ENCODE results near the gene ZBTB20. TPM values are rescaled to one million over a fixed set of nuclear protein-coding genes. Genes with fewer than 3 reads are reported as not detected.

Gene ZBTB20
- total and polyA plus RNA-seq, 2 experiments from 2014 or later: 15.7 to 37.3 TPM

DNA sequence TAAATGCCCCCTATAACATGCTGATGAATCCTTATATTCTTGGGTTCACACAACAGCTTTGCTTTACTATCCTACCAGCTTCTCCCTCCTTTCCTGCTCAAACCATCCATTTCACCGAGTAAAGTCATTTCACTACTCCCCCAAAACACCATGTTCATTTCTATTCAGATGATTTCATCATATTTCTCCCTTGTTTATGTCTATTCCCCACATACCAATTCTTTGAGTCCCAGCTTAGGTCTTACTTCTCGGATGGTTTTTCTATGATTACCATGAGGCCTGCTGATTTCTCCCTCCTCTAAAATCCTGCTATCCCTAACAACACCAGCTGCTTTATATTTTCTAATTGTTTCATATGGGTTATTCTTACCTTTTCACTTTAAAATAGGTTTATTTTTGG is 621.8 kb downstream of the ZBTB20 start:
- Histone ChIP-seq H3K4me3 (no peak overlapping the region), H3K27ac (no peak overlapping the region), H3K9me3 (ENCODE audit: low read depth) (no peaks in the 10 kb centered on the region), H3K36me3 (no peaks in the 10 kb centered on the region), H3K4me1 (ENCODE audit: low read depth) (no peaks in the 10 kb centered on the region), H3K27me3 (no peaks in the 10 kb centered on the region)
- TF ChIP-seq CTCF (IDR thresholded peaks at IDR 0.05; ENCODE audit: low read depth, low read length): no peak
- no peak for DNase-seq (ENCODE audit: low read depth in 1 of 2, low spot score in 1 of 2)

- Histone ChIP-seq H3K27me3 (no peaks in the 10 kb centered on the region), H3K27ac (no peak overlapping the region), H3K4me3 (no peak overlapping the region), H3K9me3 (ENCODE audit: low read depth) (no peaks in the 10 kb centered on the region), H3K4me1 (ENCODE audit: low read depth) (peaks cover 4% of the 10 kb centered on the region), H3K36me3 (no peaks in the 10 kb centered on the region)
- peak; percentile 52 to 95 for DNase-seq (ENCODE audit: low read depth in 1 of 2, low spot score in 1 of 2)
- TF ChIP-seq CTCF (IDR thresholded peaks at IDR 0.05; ENCODE audit: low read depth, low read length): no peak
Observed at GRCh38 chr3:114519415-114519814, 627.7 kb downstream of the ZBTB20 start.

- Histone ChIP-seq H3K4me1 (ENCODE audit: low read depth) (peaks cover 4% of the 10 kb centered on the region), H3K9me3 (ENCODE audit: low read depth) (no peaks in the 10 kb centered on the region), H3K4me3 (no peak overlapping the region), H3K27ac (no peak overlapping the region), H3K27me3 (no peaks in the 10 kb centered on the region), H3K36me3 (no peaks in the 10 kb centered on the region)
- no peak for TF ChIP-seq CTCF (IDR thresholded peaks at IDR 0.05; ENCODE audit: low read depth, low read length)
- no peak for DNase-seq (ENCODE audit: low read depth in 1 of 2, low spot score in 1 of 2)
Observed at GRCh38 chr3:114518206-114518808, 628.8 kb downstream of the ZBTB20 start.

DNA sequence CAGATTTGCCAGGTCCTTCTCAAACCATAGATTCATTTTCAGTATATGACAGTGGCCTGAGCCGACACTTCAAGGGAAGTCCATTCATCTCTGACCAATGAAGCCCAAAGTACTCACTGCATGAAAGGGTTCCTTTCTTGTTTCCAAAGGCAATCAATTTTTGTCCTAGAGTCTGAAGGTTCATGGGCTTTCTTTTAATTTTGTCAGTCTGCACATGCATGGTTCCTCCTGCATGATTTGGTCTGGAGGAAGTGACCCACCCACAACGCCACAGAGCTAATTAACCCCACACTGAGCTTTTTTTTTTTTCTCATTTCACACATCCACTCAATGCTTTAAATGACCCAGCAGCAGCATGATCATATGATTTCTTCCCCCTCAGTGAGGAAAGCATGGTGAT is 636.9 kb downstream of the ZBTB20 start:
- TF ChIP-seq CTCF (IDR thresholded peaks at IDR 0.05; ENCODE audit: low read depth, low read length): no peak
- no peaks in the 10 kb centered on the region for H3K36me3 ChIP-seq
- no peaks in the 10 kb centered on the region for H3K4me1 ChIP-seq (ENCODE audit: low read depth)

GRCh38 chr3:114509756-114510155 is 637.3 kb downstream of the ZBTB20 start:
- Histone ChIP-seq H3K9me3 (ENCODE audit: low read depth) (no peaks in the 10 kb centered on the region), H3K27ac (no peak overlapping the region), H3K4me1 (ENCODE audit: low read depth) (no peaks in the 10 kb centered on the region), H3K27me3 (no peaks in the 10 kb centered on the region), H3K4me3 (no peak overlapping the region), H3K36me3 (no peaks in the 10 kb centered on the region)
- TF ChIP-seq CTCF (IDR thresholded peaks at IDR 0.05; ENCODE audit: low read depth, low read length): no peak
- DNase-seq (ENCODE audit: low read depth in 1 of 2, low spot score in 1 of 2): no peak

More for the DNA sequence above, 636.9 kb downstream of the ZBTB20 start:
- Histone ChIP-seq H3K27me3 (no peaks in the 10 kb centered on the region), H3K27ac (no peak overlapping the region), H3K4me3 (no peak overlapping the region), H3K9me3 (ENCODE audit: low read depth) (no peaks in the 10 kb centered on the region)
- no peak for DNase-seq (ENCODE audit: low read depth in 1 of 2, low spot score in 1 of 2)
